Thyroid gland (tissue), 4 donors: Measurements from ENCODE around the gene BACH2. TPM values are rescaled to one million over a fixed set of nuclear protein-coding genes. Genes with fewer than 3 reads are reported as not detected.

ENCODE experiments used
- DNase-seq, 2 donors: peaks; one replicate each; pipeline ENCODE4 v3.0.0-alpha.2; 2019
- H3K27ac ChIP-seq, 3 donors: fragments of 200-600 bp; sonication (generic); 1 replicate in 2 of 3; 2 replicates in 1 of 3; pipeline ENCODE4 v1.5.1; 2016 to 2019; ENCODE audit warnings: mild to moderate bottlenecking in 1 of 3, moderate library complexity in 1 of 3
- H3K27me3 ChIP-seq: fragments of 200-600 bp; sonication (generic); one replicate; pipeline ENCODE4 v1.5.1; 2019
- H3K36me3 ChIP-seq, 2 donors: fragments of 200-600 bp; sonication (generic); one replicate each; pipeline ENCODE4 v1.5.1; 2016 to 2019
- H3K4me1 ChIP-seq, 2 donors: fragments of 200-600 bp; sonication (generic); one replicate each; pipeline ENCODE4 v1.5.1; 2017 to 2019
- H3K4me3 ChIP-seq, 3 donors: fragments of 200-600 bp; sonication (generic); replicated peaks in 1 of 3; 1 replicate in 2 of 3; 2 replicates in 1 of 3; pipeline ENCODE4 v1.5.1; 2016; ENCODE audit warnings: mild to moderate bottlenecking in 1 of 3
- H3K9me3 ChIP-seq: fragments of 200-600 bp; sonication (generic); one replicate; pipeline ENCODE4 v1.5.1; 2017
- POLR2A ChIP-seq, 2 donors: fragments of 450-650 bp; IDR thresholded peaks; one replicate each; pipeline ENCODE4 v1.6.1; 2017; ENCODE audit warnings: antibody characterized with exemption in 2 of 2, mild to moderate bottlenecking in 2 of 2, moderate library complexity in 1 of 2
- WGBS, 2 donors: methylation state at CpG; one replicate each; pipeline ENCODE4 v1.1.5; 2017; 5-methylcytosine and 5-hydroxymethylcytosine counted together
- intact Hi-C: fragments of 100-400 bp; cut with DNase I; formaldehyde crosslinking; loops from one replicate; pipeline ENCODE4 v1.15.1; 2023
- total RNA-seq, 4 donors: library from RNA; depleted of rRNA; stranded (reverse); fragments of >200 nt; gene quantifications; one replicate each; pipeline ENCODE4 v1.2.3, GENCODE V29; 2016
- TF ChIP-seq, protein P1 (sequence below), 6 experiments: fragments of 200-600 bp in 3 of 6; fragments of 450-650 bp in 3 of 6; sonication (generic) in 3 of 6; IDR thresholded peaks; one replicate each; pipeline ENCODE4 v1.5.1; 2016 to 2019; ENCODE audit warnings: antibody characterized with exemption in 6 of 6, mild to moderate bottlenecking in 2 of 6, inconsistent platforms in 1 of 6, moderate library complexity in 1 of 6

BACH2 gene
- total RNA-seq, 4 donors from 2014 or later, result 0.98 to 6.6 (median 3.9) TPM

DNA sequence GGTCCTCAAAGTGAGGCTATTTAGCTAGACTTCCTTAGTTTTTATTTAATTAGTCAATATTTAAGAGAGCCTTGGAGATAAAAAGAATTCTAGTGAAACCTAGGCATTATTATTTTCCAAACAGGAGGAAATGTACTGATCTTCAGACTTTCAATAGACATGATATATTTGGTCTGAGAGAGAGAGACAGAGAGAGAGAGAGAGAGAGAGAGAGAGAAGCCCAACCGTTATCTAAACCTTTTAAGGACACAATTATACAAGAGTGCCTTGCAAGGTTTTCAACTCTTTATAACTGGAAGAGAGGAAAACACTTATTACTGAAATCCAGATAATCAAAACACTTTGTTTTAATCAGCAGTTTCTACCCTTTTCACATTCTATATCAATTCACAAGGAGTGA is 64.8 kb downstream of the BACH2 start:
- H3K36me3 ChIP-seq, result no peaks in the 10 kb centered on the region
- TF ChIP-seq, protein P1, sequence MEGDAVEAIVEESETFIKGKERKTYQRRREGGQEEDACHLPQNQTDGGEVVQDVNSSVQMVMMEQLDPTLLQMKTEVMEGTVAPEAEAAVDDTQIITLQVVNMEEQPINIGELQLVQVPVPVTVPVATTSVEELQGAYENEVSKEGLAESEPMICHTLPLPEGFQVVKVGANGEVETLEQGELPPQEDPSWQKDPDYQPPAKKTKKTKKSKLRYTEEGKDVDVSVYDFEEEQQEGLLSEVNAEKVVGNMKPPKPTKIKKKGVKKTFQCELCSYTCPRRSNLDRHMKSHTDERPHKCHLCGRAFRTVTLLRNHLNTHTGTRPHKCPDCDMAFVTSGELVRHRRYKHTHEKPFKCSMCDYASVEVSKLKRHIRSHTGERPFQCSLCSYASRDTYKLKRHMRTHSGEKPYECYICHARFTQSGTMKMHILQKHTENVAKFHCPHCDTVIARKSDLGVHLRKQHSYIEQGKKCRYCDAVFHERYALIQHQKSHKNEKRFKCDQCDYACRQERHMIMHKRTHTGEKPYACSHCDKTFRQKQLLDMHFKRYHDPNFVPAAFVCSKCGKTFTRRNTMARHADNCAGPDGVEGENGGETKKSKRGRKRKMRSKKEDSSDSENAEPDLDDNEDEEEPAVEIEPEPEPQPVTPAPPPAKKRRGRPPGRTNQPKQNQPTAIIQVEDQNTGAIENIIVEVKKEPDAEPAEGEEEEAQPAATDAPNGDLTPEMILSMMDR (IDR thresholded peaks at IDR 0.05), result no peak
- TF ChIP-seq POLR2A (IDR thresholded peaks at IDR 0.05), result no peak
- no peaks in the 10 kb centered on the region for H3K9me3 ChIP-seq
- intact Hi-C loops, result no loop called here
- WGBS, 2 donors, result 80 to 82% methylated on average over 1 of the region's 1 CpG
- no peak for DNase-seq
- no peaks in the 10 kb centered on the region for H3K27me3 ChIP-seq
- peaks cover 0 to 5% of the 10 kb centered on the region in 2 donors for H3K4me1 ChIP-seq
- no peak overlapping the region for H3K4me3 ChIP-seq
- no peak overlapping the region for H3K27ac ChIP-seq

DNA sequence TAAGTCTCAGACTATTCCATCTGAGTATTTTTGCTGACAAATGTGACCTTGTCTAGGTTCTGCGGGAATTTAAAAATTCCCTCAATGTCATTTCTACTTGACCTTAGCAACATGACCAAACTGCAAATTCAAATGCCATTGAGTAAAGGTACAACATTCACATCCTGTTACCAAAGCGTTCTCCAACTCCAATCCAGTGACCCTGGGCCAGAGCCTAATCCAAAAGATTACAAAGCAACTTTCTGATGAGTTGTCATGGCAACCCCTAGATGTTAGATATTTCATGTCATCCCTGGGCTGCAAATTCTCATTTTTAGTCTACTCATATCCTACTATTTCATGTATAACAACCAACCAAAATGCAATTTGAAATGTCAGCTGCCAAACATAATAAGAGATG is 65.3 kb downstream of the BACH2 start:
- Histone ChIP-seq H3K4me1 (peaks cover 0 to 5% of the 10 kb centered on the region in 2 donors), H3K36me3 (no peaks in the 10 kb centered on the region), H3K4me3 (no peak overlapping the region), H3K27ac (no peak overlapping the region), H3K9me3 (no peaks in the 10 kb centered on the region), H3K27me3 (no peaks in the 10 kb centered on the region)
- DNase-seq, result no peak
- TF ChIP-seq, protein P1 (IDR thresholded peaks at IDR 0.05), result no peak
- no peak for TF ChIP-seq POLR2A (IDR thresholded peaks at IDR 0.05)
- WGBS, 2 donors, result 82 to 85% methylated on average over 2 of the region's 2 CpGs
- intact Hi-C loops, result no loop called here

DNA sequence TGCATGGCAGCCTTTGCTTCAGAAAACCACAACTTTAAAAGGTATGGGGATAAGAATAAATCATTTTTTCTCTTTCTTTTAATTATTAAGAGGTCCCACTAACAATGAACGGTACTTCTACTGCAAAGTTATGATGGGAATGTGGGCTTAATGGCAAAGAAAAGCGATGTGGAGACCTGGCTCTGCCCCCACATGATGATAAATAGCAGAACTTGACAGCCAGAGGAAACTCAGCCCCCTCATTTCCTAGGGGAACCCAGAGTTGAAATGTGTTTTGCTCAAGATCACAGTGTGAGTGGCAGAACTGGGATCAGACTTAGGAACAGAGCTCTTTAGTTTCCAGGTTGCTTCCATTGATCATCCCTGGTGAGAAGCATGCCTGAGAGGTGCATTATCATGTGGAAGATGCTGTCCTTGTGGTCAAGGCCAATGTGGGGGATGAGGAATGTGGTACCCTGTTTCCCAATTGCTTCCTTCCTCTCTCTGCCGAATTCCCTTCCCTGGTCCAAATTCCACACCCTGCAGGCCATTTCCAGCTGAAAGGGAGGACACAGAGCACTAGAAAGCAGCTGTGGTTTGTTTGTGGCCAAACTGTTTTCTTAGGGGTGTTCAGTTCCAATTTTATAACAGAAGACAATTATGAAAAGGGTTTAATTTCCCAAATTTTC is 66.0 kb downstream of the BACH2 start:
- H3K27ac ChIP-seq, result no peak overlapping the region
- intact Hi-C loops, result no loop called here
- H3K4me3 ChIP-seq, result no peak overlapping the region
- WGBS, 2 donors, result 60 to 71% methylated on average over 3 of the region's 3 CpGs
- H3K4me1 ChIP-seq, result peaks cover 0 to 8% of the 10 kb centered on the region in 2 donors
- TF ChIP-seq, protein P1 (IDR thresholded peaks at IDR 0.05), result no peak
- no peak for TF ChIP-seq POLR2A (IDR thresholded peaks at IDR 0.05)
- H3K27me3 ChIP-seq, result no peaks in the 10 kb centered on the region
- H3K9me3 ChIP-seq, result no peaks in the 10 kb centered on the region
- H3K36me3 ChIP-seq, result no peaks in the 10 kb centered on the region
- DNase-seq, result no peak

DNA sequence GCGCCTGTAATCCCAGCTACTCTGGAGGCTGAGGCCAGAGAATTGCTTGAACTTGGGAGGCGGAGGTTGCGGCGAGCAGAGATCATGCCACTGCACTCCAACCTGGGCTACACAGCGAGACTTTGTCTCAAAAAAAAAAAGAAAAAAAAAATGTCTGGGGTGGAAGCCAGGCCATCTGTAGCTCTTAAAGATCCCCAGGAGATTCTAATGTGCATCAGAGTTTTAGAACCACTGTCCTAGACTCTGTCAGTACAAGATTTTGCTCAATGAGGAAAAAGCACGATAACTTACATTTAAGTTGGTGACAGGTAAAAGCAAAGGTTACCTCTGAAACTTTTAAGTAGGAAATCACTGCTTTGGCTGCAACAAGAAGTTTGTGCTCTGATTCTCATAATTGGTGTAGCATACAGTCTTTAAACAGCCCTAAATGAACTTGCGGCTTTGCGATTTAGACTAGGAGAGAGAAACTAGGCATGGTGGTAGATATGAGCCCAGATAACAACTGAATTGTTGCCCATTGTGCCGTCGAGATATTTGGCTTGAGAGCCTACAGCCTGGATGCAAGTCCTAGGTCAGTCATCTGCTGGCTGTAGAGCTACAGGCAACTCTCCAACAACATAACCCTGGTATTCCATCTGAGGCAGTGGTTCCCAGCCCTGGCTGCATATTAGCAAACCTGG is 67.2 kb downstream of the BACH2 start:
- Histone ChIP-seq H3K36me3 (no peaks in the 10 kb centered on the region), H3K4me3 (no peak overlapping the region), H3K9me3 (no peaks in the 10 kb centered on the region), H3K27ac (no peak overlapping the region), H3K4me1 (peaks cover 0 to 3% of the 10 kb centered on the region in 2 donors), H3K27me3 (no peaks in the 10 kb centered on the region)
- WGBS, 2 donors, result 85 to 90% methylated on average over 10 of the region's 10 CpGs
- intact Hi-C loops, result no loop called here
- DNase-seq, result no peak
- no peak for TF ChIP-seq POLR2A (IDR thresholded peaks at IDR 0.05)
- TF ChIP-seq, protein P1 (IDR thresholded peaks at IDR 0.05), result no peak

DNA sequence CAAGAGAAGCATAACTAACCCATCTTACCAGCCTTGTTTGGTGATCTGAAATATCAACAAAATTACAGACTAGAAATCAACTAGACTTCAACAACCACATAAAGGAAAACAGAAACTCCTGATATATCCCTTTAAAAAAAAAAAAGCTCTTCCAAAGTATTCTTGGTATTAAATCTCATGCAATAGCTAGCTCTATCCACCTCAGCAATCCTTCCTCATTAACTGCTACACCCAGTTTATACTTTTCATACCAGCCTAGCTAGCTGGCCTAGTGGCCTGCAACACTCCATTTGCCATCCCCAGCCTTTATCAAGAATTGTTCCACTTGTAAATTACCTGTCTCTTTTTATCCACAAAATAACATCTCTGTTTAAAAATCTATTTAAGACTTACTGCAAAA is 69.0 kb downstream of the BACH2 start:
- Histone ChIP-seq H3K9me3 (no peaks in the 10 kb centered on the region), H3K27me3 (no peaks in the 10 kb centered on the region), H3K4me3 (no peak overlapping the region), H3K27ac (no peak overlapping the region), H3K36me3 (no peaks in the 10 kb centered on the region), H3K4me1 (peaks cover 0 to 3% of the 10 kb centered on the region in 2 donors)
- intact Hi-C loops, result no loop called here
- DNase-seq, result no peak
- no peak for TF ChIP-seq POLR2A (IDR thresholded peaks at IDR 0.05)
- TF ChIP-seq, protein P1 (IDR thresholded peaks at IDR 0.05), result no peak
